ENCODE data around the gene C6orf62. TPM values are rescaled to one million over a fixed set of nuclear protein-coding genes. Genes with fewer than 3 reads are reported as not detected.

The C6orf62 gene
- total and polyA plus RNA-seq, 2 of the 4 experiments (the other 2 are of a cell fraction), result 47.5 to 50.7 TPM

GRCh38 chr6:24686408-24686807 lies 32.5 kb downstream of the C6orf62 start:
- no peak overlapping the region for H3K9ac ChIP-seq (ENCODE audit: low read depth, low read length)
- no peak overlapping the region for H3K4me3 ChIP-seq (ENCODE audit: insufficient read depth, low read depth, low read length)
- no peak overlapping the region for H2BK5ac ChIP-seq (ENCODE audit: low read depth, low read length, poor library complexity, severe bottlenecking)
- DNase-seq (no peak), ATAC-seq (ENCODE audit: low read depth) (no peak)
- H2BK15ac ChIP-seq (ENCODE audit: low read depth, low read length), result no peak overlapping the region
- no peak overlapping the region for H3K56ac ChIP-seq (ENCODE audit: extremely low read depth, insufficient read depth, low read length)
- whole genome bisulfite sequencing, 2 experiments (ENCODE audit: extremely low coverage in 2 of 2, insufficient read length in 1 of 2), result no CpG with 5 or more reads among the region's 1 CpG
- H3K27me3 ChIP-seq (ENCODE audit: control insufficient read depth, insufficient read depth, low read length), result no peaks in the 10 kb centered on the region
- no peak overlapping the region for H3K4me2 ChIP-seq (ENCODE audit: low read depth, low read length)
- H3K9me1 ChIP-seq (ENCODE audit: insufficient read depth, low read length), result no peaks in the 10 kb centered on the region
- no peak overlapping the region for H3K23ac ChIP-seq (ENCODE audit: low read depth, low read length)
- no peaks in the 10 kb centered on the region for H3K4me1 ChIP-seq (ENCODE audit: control insufficient read depth, insufficient read depth, low read length)
- ChIA-PET POLR2A (ENCODE audit: unreplicated experiment) (no interaction called here), CTCF (no interaction called here)
- H3K14ac ChIP-seq (replicated peaks; ENCODE audit: low read depth, low read length), result no peak overlapping the region
- intact Hi-C loops (cut with micrococcal nuclease) (no loop called here), dilution Hi-C loops (cut with HindIII; ENCODE audit: low sequenced_read_pairs, unreplicated experiment) (no loop called here), in situ Hi-C loops (cut with MboI; ENCODE audit: low sequenced_read_pairs) (no loop called here)
- no peaks in the 10 kb centered on the region for H3K36me3 ChIP-seq (ENCODE audit: control insufficient read depth, insufficient read depth, low read length)
- no peak overlapping the region for H2AFZ ChIP-seq (replicated peaks; ENCODE audit: low read length, poor library complexity)
- H2BK120ac ChIP-seq (ENCODE audit: low read depth, low read length), result no peak overlapping the region
- no peaks in the 10 kb centered on the region for H4K20me1 ChIP-seq (ENCODE audit: insufficient read depth, low read length)
- no peak overlapping the region for H4K8ac ChIP-seq (ENCODE audit: low read depth in 2 of 2, low read length in 2 of 2)
- H2AK9ac ChIP-seq (replicated peaks; ENCODE audit: low read depth, low read length, poor library complexity), result no peak overlapping the region
- no peaks in the 10 kb centered on the region; a peak in 1 of 4 replicates for H3K79me1 ChIP-seq (ENCODE audit: low read depth in 1 of 2, low read length in 2 of 2)
- no peak overlapping the region for H2AK5ac ChIP-seq (ENCODE audit: low read depth, low read length)
- H4K91ac ChIP-seq (ENCODE audit: insufficient read depth, low read depth, low read length), result no peak overlapping the region
- H2BK20ac ChIP-seq (ENCODE audit: low read depth, low read length), result no peak overlapping the region
- no TSS peak for BruUV-seq (replicated peaks)
- H3K4ac ChIP-seq (ENCODE audit: low read depth, low read length), result no peak overlapping the region
- TF ChIP-seq NFE2L2 (IDR thresholded peaks at IDR 0.05; ENCODE audit: low read depth, low read length), result no peak
- H3K27ac ChIP-seq (ENCODE audit: insufficient read depth, low read length), result no peak overlapping the region
- no peak overlapping the region for H3K18ac ChIP-seq (ENCODE audit: low read depth, low read length)
- H4K5ac ChIP-seq (ENCODE audit: low read depth, low read length), result no peak overlapping the region
- H3K9me3 ChIP-seq (ENCODE audit: control insufficient read depth, insufficient read depth, low read length), result no peaks in the 10 kb centered on the region

Data from IMR-90 (cell line).